NCI-H1105 (cell line): ENCODE measurements around the gene ZC3HAV1.

Source experiments
- DNase-seq: peaks from one replicate; lab custom pipeline; 2025; lab: John Stamatoyannopoulos, UW

The ZC3HAV1 gene

GRCh38 chr7:139016931-139017511, 92.5 kb downstream of the ZC3HAV1 start:
- peak; percentile 58 for DNase-seq

DNA sequence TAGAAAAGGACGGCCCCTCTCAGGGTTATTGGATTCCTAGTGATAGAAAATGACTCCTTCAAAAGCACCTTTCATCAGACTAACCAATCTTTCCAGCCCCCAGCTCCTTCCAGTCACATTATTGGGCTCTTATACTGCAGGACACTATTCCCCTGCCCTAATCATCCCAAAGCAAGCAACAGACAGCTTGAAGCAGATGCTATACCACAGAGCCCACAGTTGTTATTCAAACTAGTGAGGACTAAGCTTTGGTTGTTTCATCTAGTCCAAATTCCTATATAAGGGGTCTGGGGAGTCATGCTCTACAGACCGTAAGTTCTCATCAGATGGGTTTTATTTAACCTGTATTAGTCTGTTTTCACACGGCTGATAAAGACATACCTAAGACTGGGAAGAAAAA, 98.1 kb downstream of the ZC3HAV1 start:
- DNase-seq: no peak

GRCh38 chr7:139004321-139005090, 105.0 kb downstream of the ZC3HAV1 start:
- DNase-seq: no peak

DNA sequence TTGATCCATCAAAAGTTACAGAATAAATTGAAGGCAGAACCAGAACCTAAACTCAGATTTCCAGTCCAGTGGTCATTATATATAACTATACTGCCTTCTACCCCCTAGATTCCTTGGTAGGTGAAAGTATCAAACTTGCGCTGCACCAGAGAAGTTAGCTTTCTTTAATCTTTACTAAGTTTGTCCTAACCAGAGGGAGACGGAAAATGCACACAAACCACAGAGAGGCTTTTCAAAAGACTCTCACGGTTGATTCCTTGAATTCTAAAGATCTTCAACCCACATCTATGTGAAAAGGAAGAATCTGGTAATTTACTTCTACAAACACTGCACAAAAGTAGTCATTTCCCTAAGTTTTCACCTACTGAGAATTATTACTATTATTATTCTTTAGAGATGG, 110.1 kb downstream of the ZC3HAV1 start:
- no peak for DNase-seq
